Measurements from ENCODE around the gene SRPK1.
"Not testable (repeated sequence)": the region's sequence is repeated elsewhere in the genome, so short reads cannot be mapped to it uniquely, and the experiment has no call there.

SRPK1 gene

DNA sequence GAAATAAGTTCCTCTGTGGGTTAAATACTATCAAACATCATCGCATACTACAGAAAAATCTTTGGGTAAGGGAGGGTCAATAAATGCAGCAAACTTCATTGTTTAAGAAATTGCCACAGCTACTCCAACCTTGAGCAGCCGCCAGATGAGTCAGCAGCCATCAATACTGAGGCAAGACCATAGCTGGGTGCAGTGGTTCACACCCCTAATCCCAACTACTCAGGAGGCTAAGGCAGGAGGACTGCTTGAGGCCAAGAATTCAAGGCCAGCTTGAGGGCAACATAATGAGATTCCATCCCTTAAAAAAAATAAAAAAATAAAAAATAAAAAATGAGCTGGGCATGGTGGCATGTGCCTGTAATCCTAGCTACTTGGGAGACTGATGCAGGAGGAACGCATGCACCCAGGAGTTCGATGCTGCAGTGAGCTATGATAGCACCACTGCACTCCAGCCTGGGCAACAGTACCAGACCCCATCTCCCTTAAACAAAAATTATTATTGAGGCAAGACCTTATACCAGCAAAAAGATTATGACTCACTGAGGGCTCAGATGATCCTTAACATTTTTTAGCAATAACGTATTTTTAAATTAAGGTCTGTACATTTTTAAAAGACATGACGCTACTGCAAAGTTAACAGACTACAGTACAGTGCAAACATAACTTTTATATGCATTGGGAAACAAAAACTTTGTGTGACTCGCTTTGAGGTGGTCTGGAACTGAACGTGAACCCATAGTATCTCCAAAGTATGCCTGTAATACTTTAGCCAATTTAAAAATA, 8.8 kb downstream of the SRPK1 start:
- Histone ChIP-seq H3K27me3 (ENCODE audit: control insufficient read depth, insufficient read depth, low read length) (no peaks in the 10 kb centered on the region), H3K4me3 (ENCODE audit: low read length) (no peak overlapping the region), H3K4me2 (ENCODE audit: low read length) (peak overlapping the region; percentile 11), H3K9me3 (replicated peaks; ENCODE audit: low read length) (peaks cover 3% of the 10 kb centered on the region), H3K36me3 (ENCODE audit: insufficient read depth, low read length) (peaks cover 43% of the 10 kb centered on the region), H3K9ac (ENCODE audit: low read depth, low read length) (no peak overlapping the region), H3K4me1 (ENCODE audit: control insufficient read depth, insufficient read depth, low read length) (peaks cover 19% of the 10 kb centered on the region)

DNA sequence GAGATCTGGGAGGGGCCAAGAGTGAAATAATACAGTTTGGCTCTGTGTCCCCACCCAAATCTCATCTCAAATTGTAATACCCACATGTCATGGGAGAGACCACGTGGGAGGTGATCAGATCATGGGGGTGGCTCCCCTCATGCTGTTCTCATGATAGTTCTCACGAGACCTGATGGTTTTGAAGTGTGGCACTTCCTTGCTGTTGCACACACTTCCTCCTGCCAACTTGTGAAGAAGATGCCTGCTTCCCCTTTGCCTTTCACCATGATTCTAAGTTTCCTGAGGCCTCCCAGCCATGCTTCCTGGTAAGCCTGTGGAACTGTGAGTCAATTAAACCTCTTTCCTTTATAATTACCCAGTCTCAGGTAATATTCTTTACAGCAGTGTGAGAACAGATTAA, 11.3 kb downstream of the SRPK1 start:
- H3K9me3 ChIP-seq (replicated peaks; ENCODE audit: low read length); H3K4me3 ChIP-seq (ENCODE audit: low read length); H3K27me3 ChIP-seq (ENCODE audit: control insufficient read depth, insufficient read depth, low read length); H3K9ac ChIP-seq (ENCODE audit: low read depth, low read length); H3K4me2 ChIP-seq (ENCODE audit: low read length): not testable (repeated sequence)
- Histone ChIP-seq H3K36me3 (ENCODE audit: insufficient read depth, low read length) (peaks cover 44% of the 10 kb centered on the region), H3K4me1 (ENCODE audit: control insufficient read depth, insufficient read depth, low read length) (peaks cover 36% of the 10 kb centered on the region)

DNA sequence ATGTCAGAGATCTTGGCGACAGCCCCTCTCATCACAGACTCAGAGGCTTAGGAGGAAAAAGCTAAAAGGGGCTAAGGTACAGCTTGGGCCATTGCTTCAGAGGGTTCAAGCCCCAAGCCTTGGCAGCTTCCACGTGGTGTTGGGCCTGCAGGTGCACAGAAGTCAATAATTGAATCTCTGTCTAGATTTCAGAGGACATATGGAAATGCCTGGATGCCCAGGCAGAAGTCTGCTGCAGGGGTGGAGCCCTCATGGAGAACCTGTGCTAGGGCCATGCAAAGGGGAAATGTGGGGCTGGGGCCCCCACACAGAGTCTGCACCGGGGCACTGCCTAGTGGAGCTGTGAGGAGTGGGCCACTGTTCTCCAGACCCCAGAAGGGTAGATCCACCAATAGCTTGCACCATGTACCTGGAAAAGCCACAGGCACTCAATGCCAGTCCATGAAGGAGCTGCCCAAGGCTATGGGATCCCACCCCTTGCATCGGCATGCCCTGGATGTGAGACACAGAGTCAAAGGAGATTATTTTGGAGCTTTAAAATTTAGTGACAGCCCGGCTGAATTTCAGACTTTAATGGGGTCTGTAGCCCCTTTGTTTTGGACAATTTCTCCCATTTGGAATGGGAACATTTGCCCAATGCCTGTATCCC, 12.0 kb downstream of the SRPK1 start:
- not testable (repeated sequence) for H3K27me3 ChIP-seq (ENCODE audit: control insufficient read depth, insufficient read depth, low read length); H3K4me3 ChIP-seq (ENCODE audit: low read length); H3K4me2 ChIP-seq (ENCODE audit: low read length); H3K9ac ChIP-seq (ENCODE audit: low read depth, low read length); H3K9me3 ChIP-seq (replicated peaks; ENCODE audit: low read length)
- H3K4me1 ChIP-seq (ENCODE audit: control insufficient read depth, insufficient read depth, low read length): peaks cover 33% of the 10 kb centered on the region
- peaks cover 41% of the 10 kb centered on the region for H3K36me3 ChIP-seq (ENCODE audit: insufficient read depth, low read length)

DNA sequence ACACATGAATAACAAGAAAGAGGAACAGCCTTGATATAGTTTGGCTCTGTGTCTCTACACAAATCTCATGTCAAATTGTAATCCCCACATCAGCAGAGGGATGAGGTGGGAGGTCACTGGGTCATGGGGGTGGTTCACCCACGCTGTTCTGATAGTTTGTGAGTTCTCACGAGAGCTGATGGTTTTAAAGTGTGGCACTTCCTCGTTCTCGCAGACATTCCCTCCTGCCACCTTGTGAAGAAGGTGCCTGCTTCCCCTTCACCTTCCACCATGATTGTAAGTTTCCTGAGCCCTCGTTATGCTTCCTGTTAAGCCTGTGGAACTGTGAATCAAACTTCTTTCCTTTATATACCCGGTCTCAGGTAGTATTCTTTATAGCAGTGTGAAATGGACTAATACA, 13.1 kb downstream of the SRPK1 start:
- peaks cover 3% of the 10 kb centered on the region for H3K9me3 ChIP-seq (replicated peaks; ENCODE audit: low read length)
- H3K36me3 ChIP-seq (ENCODE audit: insufficient read depth, low read length): peaks cover 47% of the 10 kb centered on the region
- no peaks in the 10 kb centered on the region for H3K27me3 ChIP-seq (ENCODE audit: control insufficient read depth, insufficient read depth, low read length)
- H3K4me2 ChIP-seq (ENCODE audit: low read length): no peak overlapping the region
- H3K9ac ChIP-seq (ENCODE audit: low read depth, low read length): no peak overlapping the region
- H3K4me3 ChIP-seq (ENCODE audit: low read length): no peak overlapping the region
- H3K4me1 ChIP-seq (ENCODE audit: control insufficient read depth, insufficient read depth, low read length): peaks cover 28% of the 10 kb centered on the region

DNA sequence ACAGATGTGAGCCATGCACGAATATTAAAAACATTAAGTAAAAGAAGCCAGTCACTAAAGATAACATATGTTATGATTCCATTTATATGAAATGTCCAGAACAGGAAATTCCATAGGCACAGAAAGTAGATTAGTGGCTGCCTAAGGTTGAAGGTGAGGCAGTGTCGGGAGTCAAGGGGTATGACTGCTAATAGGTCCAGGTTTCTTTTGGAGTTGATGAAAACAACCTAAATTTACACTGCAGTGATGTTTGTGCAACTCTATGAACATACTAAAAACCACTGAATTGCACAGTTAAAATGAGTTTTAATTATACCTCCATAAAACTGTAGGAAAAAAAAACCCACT, 14.4 kb downstream of the SRPK1 start:
- H3K4me3 ChIP-seq (ENCODE audit: low read length): no peak overlapping the region
- H3K4me1 ChIP-seq (ENCODE audit: control insufficient read depth, insufficient read depth, low read length): peaks cover 17% of the 10 kb centered on the region
- H3K4me2 ChIP-seq (ENCODE audit: low read length): no peak overlapping the region
- no peak overlapping the region for H3K9ac ChIP-seq (ENCODE audit: low read depth, low read length)
- H3K27me3 ChIP-seq (ENCODE audit: control insufficient read depth, insufficient read depth, low read length): no peaks in the 10 kb centered on the region
- H3K36me3 ChIP-seq (ENCODE audit: insufficient read depth, low read length): peaks cover 42% of the 10 kb centered on the region
- H3K9me3 ChIP-seq (replicated peaks; ENCODE audit: low read length): peaks cover 3% of the 10 kb centered on the region

DNA sequence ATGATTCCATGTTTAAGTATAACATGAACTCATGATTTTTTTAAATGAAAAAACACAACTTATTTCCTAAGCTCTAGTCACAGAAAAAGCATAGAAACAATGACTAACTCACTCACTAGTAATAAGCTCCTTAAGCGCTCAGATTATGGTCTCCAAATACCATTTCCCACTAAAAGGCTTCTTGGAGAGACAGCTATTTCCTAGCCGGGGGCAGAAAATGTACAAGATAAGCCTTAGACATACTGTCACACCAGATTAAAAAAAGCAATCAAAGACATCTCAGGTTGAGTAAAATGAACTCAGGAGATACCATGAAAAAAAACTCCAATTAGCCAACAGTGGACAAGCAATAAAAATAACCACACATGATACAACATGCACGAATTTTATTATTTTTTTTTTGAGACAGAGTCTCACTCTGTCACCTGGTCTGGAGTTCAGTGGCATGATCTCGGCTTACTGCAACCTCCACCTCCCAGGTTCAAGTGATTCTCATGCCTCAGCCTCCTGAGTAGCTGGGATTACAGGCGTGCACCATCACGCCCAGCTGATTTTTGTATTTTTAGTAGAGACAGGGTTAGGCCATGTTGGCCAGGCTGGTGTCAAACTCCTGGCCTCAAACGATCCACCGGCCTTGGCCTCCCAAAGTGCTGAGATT, 14.9 kb downstream of the SRPK1 start:
- Histone ChIP-seq H3K4me2 (ENCODE audit: low read length) (no peak overlapping the region), H3K9ac (ENCODE audit: low read depth, low read length) (no peak overlapping the region), H3K4me1 (ENCODE audit: control insufficient read depth, insufficient read depth, low read length) (peaks cover 17% of the 10 kb centered on the region), H3K9me3 (replicated peaks; ENCODE audit: low read length) (peaks cover 3% of the 10 kb centered on the region), H3K36me3 (ENCODE audit: insufficient read depth, low read length) (peaks cover 40% of the 10 kb centered on the region), H3K27me3 (ENCODE audit: control insufficient read depth, insufficient read depth, low read length) (no peaks in the 10 kb centered on the region), H3K4me3 (ENCODE audit: low read length) (no peak overlapping the region)

DNA sequence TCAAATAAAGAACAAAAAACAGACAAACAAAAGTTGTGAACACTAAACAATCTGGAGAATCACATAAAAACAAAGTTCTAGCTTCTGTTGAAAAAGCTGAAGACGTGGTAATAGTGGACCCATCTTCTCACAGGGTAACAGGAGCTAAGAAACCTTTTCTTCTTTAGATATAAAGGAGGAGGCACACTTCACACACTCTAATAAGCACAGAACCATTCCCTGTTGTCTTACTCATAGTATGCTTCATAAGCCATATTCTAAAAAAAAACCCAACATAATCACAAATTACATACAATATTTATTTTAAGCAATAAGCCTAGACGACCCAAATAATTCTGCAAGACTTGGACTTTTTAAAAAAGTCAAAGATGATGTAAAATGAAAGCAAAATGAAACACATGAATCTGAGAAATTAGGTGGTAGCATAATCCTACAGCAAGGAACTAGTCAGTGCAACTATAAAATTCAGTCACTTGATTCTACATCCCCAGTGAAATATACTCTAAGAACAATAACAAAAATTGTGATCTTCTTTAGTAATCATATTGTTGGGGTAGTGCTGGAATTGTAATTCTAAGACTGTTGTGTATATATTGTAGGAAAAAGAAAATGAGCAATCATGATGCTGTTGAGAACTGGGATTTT, 15.6 kb downstream of the SRPK1 start:
- no peak overlapping the region for H3K4me3 ChIP-seq (ENCODE audit: low read length)
- peaks cover 36% of the 10 kb centered on the region for H3K36me3 ChIP-seq (ENCODE audit: insufficient read depth, low read length)
- no peaks in the 10 kb centered on the region for H3K27me3 ChIP-seq (ENCODE audit: control insufficient read depth, insufficient read depth, low read length)
- H3K4me1 ChIP-seq (ENCODE audit: control insufficient read depth, insufficient read depth, low read length): peaks cover 17% of the 10 kb centered on the region
- peaks cover under 1% of the 10 kb centered on the region for H3K9me3 ChIP-seq (replicated peaks; ENCODE audit: low read length)
- no peak overlapping the region for H3K4me2 ChIP-seq (ENCODE audit: low read length)
- H3K9ac ChIP-seq (ENCODE audit: low read depth, low read length): no peak overlapping the region

DNA sequence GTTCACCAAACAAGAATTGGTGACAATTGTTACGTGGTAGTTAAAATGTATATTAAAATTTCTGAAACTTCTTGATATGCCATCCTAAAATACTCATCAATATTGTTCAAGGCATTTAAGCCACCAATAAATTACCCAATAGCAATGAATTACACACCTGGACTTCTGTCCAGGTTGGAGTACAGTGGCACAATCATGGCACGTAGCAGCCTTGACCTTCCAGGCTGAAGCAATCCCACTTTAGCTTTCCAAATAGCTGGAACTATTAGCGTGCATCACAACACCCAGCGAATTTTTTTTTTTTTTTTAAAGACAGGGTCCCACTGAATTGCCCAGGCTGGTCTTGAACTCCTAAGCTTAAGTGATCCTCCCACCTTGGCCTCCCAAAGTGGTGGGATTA, 17.2 kb downstream of the SRPK1 start:
- Histone ChIP-seq H3K4me3 (ENCODE audit: low read length) (no peak overlapping the region), H3K9ac (ENCODE audit: low read depth, low read length) (no peak overlapping the region), H3K4me2 (ENCODE audit: low read length) (no peak overlapping the region), H3K36me3 (ENCODE audit: insufficient read depth, low read length) (peaks cover 24% of the 10 kb centered on the region), H3K27me3 (ENCODE audit: control insufficient read depth, insufficient read depth, low read length) (no peaks in the 10 kb centered on the region), H3K4me1 (ENCODE audit: control insufficient read depth, insufficient read depth, low read length) (peaks cover 17% of the 10 kb centered on the region), H3K9me3 (replicated peaks; ENCODE audit: low read length) (no peaks in the 10 kb centered on the region)

DNA sequence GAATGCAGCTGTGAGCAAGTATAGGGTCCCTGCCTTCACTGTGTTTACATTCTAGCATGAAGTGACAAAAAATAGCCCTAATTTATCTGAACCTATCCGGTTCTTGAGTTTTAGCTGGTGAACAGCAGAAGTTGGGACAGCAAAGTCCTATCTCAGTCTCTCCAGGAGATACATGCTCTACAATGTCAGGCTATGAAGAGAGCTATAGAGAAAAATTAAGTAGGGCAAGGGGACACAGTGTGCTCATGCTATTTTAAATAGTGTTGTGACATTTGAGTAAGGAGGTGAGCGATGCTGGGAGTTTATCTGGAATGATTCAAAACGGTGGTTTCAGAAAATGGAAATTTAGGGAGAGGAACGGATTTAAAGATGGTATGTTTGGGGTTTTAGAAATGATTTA, 20.4 kb downstream of the SRPK1 start:
- no peak overlapping the region for H3K4me3 ChIP-seq (ENCODE audit: low read length)
- peaks cover 6% of the 10 kb centered on the region for H3K4me1 ChIP-seq (ENCODE audit: control insufficient read depth, insufficient read depth, low read length)
- H3K9me3 ChIP-seq (replicated peaks; ENCODE audit: low read length): no peaks in the 10 kb centered on the region
- peaks cover 19% of the 10 kb centered on the region for H3K36me3 ChIP-seq (ENCODE audit: insufficient read depth, low read length)
- no peak overlapping the region for H3K4me2 ChIP-seq (ENCODE audit: low read length)
- H3K9ac ChIP-seq (ENCODE audit: low read depth, low read length): no peak overlapping the region
- H3K27me3 ChIP-seq (ENCODE audit: control insufficient read depth, insufficient read depth, low read length): no peaks in the 10 kb centered on the region

DNA sequence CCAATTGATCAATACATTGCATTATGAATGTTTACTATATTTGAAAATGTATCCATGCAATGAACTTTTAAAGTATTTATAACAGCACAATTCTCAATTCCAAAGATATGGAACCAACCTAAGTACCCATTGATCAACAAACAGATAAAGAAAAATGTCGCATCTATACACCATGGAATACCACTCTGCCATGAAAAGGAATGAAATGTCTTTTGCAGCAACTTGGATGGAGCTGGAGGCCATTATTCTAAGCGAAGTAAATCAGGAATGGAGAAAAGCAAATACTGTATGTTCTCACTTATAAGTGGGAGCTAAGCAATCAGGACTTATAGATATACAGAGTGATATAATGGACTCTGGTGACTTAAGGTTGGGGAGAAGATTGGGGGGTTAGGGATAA, 22.9 kb downstream of the SRPK1 start:
- Histone ChIP-seq H3K36me3 (ENCODE audit: insufficient read depth, low read length) (peaks cover 6% of the 10 kb centered on the region), H3K4me2 (ENCODE audit: low read length) (no peak overlapping the region)

DNA sequence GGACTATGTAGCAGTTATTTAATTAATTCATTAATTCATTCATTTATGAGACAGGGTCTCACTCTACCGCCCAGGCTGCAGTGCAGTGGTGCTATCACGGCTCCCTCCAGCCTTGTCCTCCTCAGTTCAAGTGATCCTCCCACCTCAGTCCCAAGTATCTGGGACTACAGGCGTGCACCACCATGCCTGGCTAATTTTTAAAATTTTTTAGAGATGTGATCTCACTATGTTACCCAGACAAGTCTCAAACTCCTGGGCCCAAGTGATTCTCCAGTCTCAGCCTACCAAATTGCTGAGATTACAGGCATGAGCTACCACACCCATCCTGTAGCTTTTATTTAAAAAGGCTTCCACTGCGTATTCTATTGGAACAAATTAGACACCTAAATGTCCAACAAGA, 23.4 kb downstream of the SRPK1 start:
- Histone ChIP-seq H3K4me1 (ENCODE audit: control insufficient read depth, insufficient read depth, low read length) (no peaks in the 10 kb centered on the region), H3K9me3 (replicated peaks; ENCODE audit: low read length) (no peaks in the 10 kb centered on the region), H3K9ac (ENCODE audit: low read depth, low read length) (no peak overlapping the region), H3K4me2 (ENCODE audit: low read length) (no peak overlapping the region), H3K36me3 (ENCODE audit: insufficient read depth, low read length) (peaks cover 6% of the 10 kb centered on the region), H3K4me3 (ENCODE audit: low read length) (no peak overlapping the region), H3K27me3 (ENCODE audit: control insufficient read depth, insufficient read depth, low read length) (no peaks in the 10 kb centered on the region)

More for the DNA sequence above, 22.9 kb downstream of the SRPK1 start:
- Histone ChIP-seq H3K9me3 (replicated peaks; ENCODE audit: low read length) (no peaks in the 10 kb centered on the region), H3K27me3 (ENCODE audit: control insufficient read depth, insufficient read depth, low read length) (no peaks in the 10 kb centered on the region), H3K4me1 (ENCODE audit: control insufficient read depth, insufficient read depth, low read length) (no peaks in the 10 kb centered on the region), H3K4me3 (ENCODE audit: low read length) (no peak overlapping the region), H3K9ac (ENCODE audit: low read depth, low read length) (no peak overlapping the region)
